IPS DF 19.7 (cell line): ENCODE data around the gene MYLK3.
"Not testable (repeated sequence)": the region's sequence is repeated elsewhere in the genome, so short reads cannot be mapped to it uniquely, and the experiment has no call there.

ENCODE experiments used
- DNase-seq: peaks from one replicate; pipeline ENCODE4 v3.0.0-alpha.2; 2013; ENCODE audit warnings: low read depth, low spot score

Gene MYLK3

DNA sequence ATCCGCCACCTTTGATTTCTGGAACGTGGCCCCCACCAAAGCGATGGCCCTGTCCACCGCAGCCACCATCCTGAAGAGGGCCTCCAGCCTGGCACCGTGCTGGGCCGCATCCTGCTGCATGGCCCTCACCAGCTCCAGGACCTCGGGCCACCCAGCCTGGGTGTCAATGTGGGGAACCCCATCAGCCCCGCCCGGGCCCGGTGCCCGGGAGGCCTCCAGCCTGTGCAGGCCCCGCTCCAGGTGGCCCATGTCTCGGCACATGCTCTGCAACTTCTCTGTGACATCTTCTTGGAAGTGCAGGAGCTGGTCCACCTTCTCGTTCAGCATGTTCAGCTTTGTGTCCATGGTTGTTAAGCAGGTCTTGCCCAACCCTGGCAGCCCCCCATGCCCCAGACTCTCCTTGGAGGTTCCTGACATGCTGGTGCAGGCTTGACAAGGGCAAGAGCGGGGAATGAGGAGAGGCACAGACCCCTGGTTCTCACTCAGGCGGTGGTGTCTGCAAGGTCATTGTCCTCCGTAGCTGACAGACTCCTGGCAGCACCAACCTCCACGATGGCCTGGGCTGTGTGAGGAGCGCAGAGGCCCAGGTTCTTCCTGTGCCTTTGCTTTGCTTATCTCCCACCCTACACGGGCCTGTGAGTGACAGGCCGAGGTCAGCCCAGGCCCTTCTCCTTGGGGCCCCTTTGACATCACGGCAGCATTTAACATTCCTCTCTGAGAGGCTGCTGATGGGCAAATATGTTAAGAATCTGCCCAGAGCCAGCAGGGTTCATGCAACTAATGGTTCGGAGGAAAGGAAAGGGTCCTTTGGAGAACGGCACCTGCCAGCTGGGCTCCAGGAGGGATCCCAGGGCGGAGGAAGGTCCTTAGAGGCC, at the start of gene MYLK3:
Gene MYLK3, minus strand, starts transcription at position 568 of the 875 bp plus-strand sequence. Its CDS starts 151 bp downstream, at position 417.
- peak; percentile 68 for DNase-seq

DNA sequence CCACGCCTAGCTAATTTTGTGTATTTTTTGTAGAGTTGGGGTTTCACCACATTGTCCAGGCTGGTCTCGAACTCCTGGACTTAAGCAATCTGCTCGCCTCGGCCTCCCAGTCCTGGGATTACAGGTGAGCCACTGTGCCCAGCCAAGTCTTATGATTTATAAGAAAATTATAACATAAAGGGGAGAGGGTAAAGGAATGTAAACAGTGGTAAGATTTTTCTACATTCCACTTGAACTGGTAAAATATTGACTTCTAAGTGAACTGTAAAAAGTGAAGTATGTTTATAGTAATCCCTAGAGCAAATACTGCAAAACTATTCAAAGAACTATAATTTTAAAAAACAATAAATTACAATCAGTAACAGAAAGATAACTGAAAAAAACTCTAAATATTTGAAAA, 49.4 kb upstream of the MYLK3 start:
- DNase-seq = no peak

DNA sequence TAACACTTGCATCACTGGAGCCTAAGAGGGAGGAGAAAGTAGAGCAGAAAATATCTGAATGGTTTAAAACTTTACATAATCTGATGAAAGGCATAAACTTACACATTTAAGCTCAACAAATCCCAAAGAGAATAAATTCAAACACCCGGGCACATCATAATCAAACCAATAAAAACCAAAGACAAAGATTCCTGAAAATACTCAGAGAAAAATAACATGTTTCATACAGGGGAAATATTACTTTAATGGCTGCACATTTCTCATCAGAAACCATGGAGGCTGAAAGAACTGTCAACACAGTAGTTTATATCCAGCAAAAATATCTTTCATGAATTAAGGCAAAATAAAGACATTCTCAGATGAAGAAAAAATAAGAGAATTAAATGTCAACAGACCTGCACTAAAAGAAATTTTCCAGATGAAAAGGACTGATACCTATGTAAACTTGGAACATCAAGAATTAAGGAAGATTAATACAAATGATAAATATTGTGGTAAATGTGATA, 48.7 kb upstream of the MYLK3 start:
- no peak for DNase-seq

DNA sequence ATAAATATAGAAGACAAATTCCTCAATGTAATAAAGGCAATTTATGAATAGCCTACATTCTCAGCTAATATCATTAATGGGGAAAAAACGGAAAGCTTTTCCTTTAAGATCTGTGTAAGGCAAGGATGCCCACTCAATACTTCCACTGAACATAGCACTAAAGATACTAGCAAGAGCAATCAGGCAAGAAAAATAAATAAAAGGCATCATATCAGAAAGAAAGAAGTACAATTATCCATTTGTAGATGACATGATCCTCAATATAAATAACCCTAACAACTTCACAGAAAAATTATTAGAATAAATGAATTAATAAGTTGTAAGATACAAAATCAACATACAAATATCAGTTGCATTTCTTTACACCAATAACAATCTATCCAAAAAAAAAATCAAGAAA, 45.7 kb upstream of the MYLK3 start:
- DNase-seq = no peak

DNA sequence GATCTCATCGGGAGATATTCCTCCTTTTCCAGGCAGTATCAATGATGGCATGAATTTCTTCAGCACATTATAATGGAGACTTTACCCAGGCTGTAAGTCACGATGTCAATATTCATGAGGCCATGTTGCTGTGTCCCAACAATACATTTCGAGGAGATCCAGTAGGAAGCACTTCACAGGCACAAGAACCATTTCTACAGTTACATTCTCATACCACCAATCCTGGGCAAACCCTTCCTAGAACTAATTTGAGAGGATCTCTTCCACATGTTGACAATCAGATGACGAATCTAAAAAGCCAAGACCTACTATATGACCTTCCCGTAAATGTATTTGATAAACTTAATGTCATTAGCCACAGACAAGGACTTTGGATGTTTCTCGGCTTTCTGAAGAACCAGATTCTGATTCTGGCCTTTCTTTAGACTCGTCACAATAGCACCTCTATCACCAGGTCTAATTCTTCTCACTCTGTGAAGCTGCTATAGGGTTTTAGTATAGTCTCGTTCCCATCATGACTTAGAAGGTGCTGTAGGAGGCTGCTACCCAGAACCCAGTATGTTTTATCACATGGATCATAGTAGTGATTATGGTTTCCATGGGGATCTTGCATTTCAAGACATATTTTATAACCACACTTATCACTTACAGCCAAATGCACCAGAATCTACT, 42.6 kb upstream of the MYLK3 start:
- DNase-seq = no peak

DNA sequence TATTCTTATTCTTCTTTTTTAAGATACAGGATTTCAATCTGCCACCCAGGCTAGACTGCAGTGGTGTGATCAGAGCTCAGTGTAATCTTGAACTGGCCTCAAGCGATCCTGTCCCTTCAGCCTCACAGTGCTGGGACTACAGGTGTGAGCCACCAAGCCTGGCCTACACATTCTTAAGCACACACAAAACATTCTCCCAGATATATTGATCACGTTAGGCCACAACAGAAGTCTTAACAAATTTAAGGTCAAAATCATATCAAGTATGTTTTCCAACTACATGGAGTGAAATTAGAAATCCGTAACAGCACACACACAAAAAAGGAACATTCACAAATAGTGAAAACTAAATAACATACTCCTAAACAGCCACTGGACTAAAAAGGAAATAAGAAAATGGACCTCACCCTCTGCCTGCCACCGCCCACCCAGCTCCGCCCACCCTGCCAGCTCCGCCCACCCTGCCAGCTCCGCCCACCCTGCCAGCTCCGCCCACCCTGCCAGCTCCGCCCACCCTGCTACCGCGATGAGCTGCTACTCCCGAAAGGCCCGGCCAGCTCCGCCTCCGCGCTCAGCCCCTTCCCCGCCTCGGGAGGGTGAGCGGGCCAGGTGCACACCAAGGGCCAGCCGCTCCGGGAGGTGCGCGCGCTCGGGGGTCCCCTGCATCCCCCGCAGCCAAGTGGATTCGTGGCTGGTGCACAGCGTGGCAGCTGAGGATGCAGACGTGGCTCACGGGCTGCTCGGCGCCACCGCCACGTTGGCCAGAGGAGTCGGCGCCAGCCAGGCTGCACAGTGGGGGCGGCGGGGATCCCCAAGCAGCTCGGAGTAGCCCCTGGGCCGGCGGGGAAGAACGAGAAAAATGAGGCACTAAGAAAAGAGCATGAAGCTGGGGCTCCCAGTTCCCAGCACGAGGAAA, 41.6 kb upstream of the MYLK3 start:
- DNase-seq = peak; percentile 33

DNA sequence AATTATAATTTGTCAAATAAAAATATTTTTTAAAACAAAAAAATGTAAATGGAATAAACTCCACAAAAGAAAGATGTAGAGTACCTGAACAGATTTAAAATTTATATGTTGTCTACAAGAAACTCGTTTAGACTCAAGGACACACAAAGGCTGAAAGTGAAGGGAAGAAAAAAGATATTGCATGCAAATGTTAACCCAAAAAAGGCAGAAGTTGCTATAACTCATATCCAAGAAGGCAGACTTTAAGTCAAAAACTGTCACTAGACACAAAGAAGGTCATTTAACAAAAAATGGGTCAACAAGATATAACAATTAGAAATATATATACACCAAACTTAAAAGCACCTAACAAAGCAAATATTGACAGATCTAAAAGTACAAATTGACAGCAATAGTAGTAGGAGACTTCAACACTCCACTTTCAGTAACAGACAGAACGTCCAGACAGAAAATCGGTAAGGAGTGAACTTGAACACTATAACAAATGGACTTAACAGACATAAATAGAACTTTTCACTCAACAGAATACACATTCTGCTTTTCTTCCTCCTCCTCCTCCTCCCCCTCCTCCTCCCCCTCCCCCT, 40.8 kb upstream of the MYLK3 start:
- DNase-seq = no peak

DNA sequence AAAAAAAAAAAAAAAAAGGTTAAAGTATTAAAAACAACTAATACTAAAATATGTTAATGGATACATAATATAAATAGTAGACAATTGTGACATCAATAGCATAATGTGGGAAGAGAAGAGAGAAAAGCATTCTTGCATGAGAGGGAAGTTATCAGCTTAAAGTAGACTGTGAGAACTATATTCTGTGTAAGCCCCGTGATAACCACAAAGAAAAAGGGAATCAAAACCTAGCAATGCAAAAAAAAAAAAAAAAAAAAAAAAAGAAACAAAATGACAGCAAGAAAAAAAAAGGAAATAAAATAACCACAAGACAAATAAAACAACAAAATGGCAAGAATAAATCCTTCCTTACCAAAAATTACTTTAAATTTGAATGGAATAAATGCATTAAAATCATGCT, 39.8 kb upstream of the MYLK3 start:
- no peak for DNase-seq

DNA sequence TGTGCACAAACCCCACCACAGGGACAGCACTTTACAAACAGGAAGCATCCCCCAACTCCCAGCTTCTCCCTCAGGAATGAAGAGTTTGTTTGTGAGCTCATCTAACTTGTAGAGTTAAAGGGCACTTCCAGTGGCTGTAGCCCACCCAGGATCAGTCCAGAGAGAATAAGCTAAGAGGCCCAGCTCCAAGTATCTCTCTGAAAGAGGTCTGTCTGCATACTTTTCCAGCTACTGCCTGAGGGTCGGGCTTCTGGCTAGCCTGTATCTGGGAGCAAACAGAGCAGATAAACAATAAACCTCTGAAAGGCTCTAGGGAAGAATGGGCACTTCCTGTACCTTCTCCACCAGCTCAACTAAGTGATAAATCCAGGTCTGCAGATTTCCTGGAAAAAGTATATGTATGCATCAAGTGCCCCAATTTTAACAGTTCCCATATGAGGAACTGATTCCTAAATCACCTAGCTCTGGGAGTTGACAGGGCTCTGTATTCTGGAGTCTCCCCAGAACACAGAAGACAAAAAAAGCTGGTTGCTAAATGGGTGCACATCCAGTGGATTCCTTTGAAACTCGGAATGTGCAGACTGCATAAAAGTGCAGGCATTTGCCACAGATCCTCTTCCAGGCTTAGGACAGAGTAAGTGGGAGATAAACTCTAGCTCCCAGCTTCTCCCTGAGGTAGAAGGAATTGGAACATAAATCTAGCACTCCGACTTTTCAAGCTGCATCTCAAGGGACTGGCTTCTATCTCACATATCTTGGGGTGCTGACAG, 37.1 kb upstream of the MYLK3 start:
- DNase-seq = no peak

DNA sequence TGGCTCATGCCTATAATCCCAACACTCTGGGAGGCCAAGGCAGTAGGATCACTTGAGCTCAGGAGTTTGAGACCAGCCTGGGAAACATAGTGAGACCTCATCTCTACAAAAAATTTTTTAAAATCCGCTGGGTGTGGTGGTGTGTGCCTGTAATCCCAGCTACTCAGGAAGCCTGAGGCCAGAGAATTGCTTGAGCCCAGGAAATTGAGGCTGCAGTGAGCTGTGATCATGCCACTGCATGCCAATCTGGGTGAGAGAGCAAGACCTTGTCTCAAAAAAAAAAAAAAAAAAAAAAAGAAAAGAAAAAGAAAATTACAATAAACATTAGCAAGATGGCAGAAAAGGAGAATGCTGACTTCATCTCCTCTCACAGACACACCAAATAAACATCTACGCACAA, 36.4 kb upstream of the MYLK3 start:
- DNase-seq = not testable (repeated sequence)

DNA sequence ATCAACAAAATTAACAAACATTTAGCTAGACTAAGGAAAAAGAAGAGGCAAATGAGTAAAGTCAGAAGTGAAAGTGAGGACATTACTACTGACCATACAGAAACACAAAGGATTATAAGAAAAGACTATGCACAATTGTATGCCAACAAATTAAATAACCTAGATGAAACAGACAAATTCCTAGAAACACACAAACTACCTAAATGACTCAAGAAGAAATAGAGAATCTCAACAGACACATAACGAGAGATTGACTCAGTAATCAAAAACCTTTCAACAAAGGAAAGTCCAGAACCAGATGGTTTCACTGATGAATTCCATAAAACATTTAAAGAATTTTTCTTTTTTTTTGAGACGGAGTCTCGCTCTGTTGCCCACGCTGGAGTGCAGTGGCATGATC, 35.7 kb upstream of the MYLK3 start:
- DNase-seq = no peak

DNA sequence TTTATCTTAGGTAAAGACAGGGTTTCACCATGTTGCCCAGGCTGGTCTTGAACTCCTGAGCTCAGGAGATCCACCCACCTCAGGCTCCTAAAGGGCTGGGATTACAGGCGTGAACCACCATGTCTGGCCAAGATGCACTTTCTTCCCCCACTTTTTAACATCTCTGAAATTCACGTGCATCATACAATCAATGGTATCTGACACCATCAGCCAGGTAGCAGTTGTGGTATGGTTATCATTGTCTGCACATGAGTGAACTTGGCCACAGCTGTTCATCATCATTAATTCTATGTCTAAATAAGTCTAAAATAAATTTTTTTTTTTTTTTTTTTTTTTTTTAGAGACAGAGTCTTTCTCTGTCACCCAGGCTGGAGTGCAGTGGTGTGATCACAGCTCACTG, 34.2 kb upstream of the MYLK3 start:
- DNase-seq = no peak

DNA sequence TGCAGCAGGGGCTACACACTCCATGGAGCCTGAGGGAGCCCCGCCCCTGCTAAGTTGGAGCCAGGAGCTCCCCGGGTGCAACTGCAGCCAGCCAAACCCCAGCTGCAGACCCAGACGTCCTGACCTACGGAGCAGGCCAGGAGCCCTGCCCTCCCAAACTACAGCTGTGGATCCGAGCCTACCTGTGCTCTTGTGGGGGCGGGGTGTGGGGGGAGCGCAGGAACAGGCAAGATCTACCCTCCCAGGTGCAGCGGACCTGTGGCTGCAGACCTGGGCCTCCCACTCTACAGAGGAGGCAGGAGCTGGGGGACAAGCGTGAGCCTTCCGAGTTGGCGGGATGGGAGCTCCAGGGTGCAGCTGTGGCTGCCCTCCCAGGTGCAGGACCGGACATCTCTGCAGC, 29.7 kb upstream of the MYLK3 start:
- DNase-seq = no peak

DNA sequence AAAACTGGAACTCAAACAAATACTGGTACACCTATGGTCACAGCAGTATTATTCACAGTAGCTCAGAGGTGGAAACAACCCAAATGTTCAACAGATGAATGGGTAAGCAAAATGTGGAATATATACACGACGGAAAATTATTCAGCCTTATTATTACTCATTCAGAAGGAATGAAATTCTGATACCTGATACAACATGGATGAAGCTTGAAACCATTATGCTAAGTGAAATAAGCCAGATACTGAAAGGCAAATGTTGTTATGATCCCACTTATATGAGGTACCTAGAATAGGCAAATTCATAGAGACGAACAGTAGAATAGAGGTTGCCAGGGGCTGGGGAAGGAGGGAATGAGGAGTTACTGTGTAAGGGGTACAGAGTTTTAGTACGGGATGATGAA, 27.1 kb upstream of the MYLK3 start:
- DNase-seq = no peak

DNA sequence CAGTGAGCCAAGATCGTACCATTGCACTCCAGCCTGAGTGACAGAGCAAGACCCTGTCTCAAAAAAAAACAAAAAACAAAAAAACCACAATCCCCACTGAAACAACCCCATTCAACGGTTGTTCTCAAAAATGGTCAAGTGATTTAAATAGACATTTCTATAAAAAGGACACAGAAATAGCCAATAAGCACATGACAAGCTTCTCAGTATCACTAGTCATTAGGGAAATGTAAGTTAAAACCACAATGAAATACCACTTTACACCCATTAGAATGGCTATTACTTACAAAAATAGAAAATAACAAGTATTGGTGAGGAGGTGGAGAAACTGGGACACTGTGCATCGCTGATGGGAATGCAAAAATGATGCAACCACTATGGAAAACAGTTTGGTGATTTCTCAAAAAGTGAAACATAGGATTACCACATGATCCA, 26.6 kb upstream of the MYLK3 start:
- no peak for DNase-seq

DNA sequence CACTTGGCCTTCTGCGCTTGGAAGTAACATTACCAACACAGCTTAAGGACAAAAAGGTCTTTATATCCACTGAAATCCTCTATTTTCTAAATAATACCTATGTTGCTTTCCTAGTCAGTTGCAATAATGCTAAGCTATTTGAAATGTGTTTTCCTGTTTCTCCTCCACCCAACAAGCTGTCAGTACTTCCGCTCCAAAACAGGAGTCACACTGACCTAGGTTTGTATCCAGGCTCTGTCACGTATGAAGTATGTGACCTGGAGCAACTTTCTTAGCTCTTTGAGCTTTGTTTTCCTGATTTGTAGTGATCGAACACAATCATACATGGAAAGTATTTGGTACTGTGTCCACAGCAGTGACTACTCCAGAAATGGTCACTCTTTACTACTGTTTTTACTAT, 24.3 kb upstream of the MYLK3 start:
- DNase-seq = no peak

DNA sequence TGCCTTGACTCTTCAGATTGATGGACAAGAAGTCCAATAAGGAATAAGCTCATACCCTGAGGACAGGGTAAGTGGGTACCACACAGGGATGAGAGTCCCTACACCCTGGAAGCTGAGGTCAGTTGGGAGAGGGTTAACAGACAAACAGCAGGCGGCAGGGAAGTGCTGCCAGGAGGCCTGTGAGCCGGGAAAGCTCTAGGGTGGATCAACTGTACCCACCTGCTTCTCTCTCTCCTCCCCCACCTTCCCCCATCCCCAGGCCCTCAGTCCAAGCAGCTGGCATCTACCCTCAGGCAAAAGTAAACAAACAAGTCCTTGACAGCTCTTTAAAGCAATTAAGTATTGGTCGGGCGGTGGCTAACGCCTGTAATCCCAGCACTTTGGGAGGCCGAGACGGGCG, 20.7 kb upstream of the MYLK3 start:
- no peak for DNase-seq

DNA sequence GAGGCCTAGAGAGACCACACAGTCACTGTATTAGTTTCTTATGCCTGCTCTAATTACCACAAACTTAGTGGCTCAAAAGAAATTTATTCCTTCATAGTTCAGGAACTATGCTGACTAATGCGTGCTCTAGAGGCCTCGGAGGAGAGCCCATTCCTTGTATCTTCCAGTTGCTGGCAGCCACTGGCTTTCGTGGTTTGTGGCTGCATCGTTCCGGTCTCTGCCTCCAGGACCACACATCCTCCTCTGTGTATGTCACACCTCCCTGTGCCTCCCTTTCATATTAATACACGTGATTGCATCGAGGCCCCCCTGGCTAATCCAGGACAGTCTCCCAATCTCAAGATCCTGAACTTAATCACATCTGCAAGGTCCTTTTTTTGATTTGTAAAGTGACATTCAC, 16.9 kb upstream of the MYLK3 start:
- DNase-seq = no peak

DNA sequence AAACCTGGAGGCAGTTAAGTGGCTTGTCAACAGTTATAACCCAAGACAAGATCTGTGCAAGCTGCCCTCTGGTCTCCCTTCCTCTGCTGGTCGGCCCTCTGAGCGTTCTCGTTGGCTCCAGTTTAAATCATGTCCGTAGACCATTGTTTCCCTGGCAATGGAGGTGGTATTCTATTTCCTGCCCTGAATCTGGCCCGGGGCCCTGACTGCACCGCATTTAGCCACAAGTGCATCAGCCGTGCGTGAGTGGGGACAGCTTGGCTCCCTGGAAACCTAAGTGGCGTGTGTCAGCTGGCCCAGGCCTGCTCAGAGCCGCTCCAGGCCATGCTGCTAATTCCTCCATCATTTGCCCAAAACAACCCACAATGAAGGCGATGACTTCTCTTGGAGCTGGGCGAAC, 15.0 kb upstream of the MYLK3 start:
- no peak for DNase-seq

DNA sequence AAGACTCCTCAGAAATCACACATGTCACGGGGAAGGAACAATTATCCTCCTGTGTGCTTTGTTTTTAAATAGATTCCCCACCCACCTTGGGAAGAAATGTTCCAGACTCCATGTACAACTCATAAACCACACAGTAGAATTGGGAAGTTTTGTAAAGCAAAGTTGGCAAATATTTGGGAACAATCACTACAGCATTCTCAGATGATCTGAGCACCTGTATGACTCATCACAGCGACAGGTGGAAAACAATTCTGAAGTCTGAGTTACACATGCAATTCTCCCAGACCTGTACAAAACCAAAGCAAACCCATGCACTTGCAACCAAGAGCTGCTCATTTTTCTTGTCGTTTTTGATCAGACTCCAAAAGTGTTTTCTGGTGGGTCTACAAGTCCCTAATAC, 14.4 kb upstream of the MYLK3 start:
- no peak for DNase-seq

DNA sequence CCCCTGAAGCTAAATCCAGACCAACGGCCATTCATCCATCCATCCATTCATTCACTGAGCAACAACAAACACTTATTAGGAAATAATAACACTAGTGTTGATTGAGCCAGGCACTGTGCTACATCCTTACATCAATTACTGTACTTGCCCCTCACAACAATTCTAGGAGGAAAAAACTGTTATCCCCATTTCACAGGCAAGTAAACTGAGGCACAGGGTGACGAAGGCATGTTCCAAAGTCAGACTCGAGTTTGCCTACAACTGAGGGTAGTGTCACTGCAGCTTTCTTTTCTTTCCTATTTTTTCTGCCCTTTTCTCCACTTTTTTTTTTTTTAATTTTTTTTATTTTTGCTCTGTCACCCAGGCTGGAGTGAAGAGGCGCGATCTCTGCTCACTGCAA, 11.2 kb upstream of the MYLK3 start:
- DNase-seq = no peak
